CD4-positive, alpha-beta T cell (primary cell): ENCODE results near the gene SOX5. TPM values are rescaled to one million over a fixed set of nuclear protein-coding genes. Genes with fewer than 3 reads are reported as not detected.

Source experiments
- ATAC-seq: fragments of 200-7000 bp; cut with Tn5 transposase; one replicate; pipeline ENCODE4 v1.10.0; 2022; ENCODE audit warnings: mild to moderate bottlenecking; ENCODE audit not compliant: poor library complexity
- CTCF ChIA-PET: fragments of 350-600 bp; sonication (Branson Sonifier 250); formaldehyde crosslinking; loops from one replicate; lab custom pipeline; 2021; ENCODE audit warnings: antibody characterized with exemption, inconsistent platforms; lab: Charles Lee
- POLR2A ChIA-PET: fragments of 350-600 bp; sonication (Branson Sonifier 250); formaldehyde crosslinking; loops from one replicate; lab custom pipeline; 2021; ENCODE audit warnings: antibody characterized with exemption, inconsistent platforms; lab: Charles Lee
- DNase-seq, 14 experiments: peaks; one replicate each; pipeline ENCODE4 v3.0.0-alpha.2; 2013 to 2020; ENCODE audit warnings: mixed read lengths in 2 of 14
- H3K27ac ChIP-seq, 2 donors: one replicate each; pipeline versions ENCODE4 v1.5.1 to v1.7.0; 2013; ENCODE audit warnings: low read length in 2 of 2, low read depth in 1 of 2, mild to moderate bottlenecking in 1 of 2
- H3K27me3 ChIP-seq, 2 experiments: 1 replicate in 1 of 2; 2 replicates in 1 of 2; pipeline versions ENCODE4 v1.6.1 to v1.7.0; 2013; ENCODE audit warnings: low read length in 2 of 2, control low read depth in 1 of 2, mild to moderate bottlenecking in 1 of 2, moderate library complexity in 1 of 2; ENCODE audit not compliant: insufficient read depth in 2 of 2, control insufficient read depth in 1 of 2
- H3K36me3 ChIP-seq: one replicate; pipeline ENCODE4 v1.6.1; 2013; ENCODE audit warnings: low read length, control low read depth; ENCODE audit not compliant: insufficient read depth
- H3K4me1 ChIP-seq: one replicate; pipeline ENCODE4 v1.6.1; 2013; ENCODE audit warnings: low read length, control low read depth; ENCODE audit not compliant: insufficient read depth
- H3K4me3 ChIP-seq: one replicate; pipeline ENCODE4 v1.5.1; 2013; ENCODE audit warnings: mild to moderate bottlenecking, low read length, moderate library complexity
- H3K9me3 ChIP-seq, 2 experiments: 1 replicate in 1 of 2; 2 replicates in 1 of 2; pipeline versions ENCODE4 v1.6.1 to v1.7.0; 2013; ENCODE audit warnings: low read length in 2 of 2, mild to moderate bottlenecking in 2 of 2, control low read depth in 1 of 2, moderate library complexity in 1 of 2; ENCODE audit not compliant: control insufficient read depth in 1 of 2, insufficient read depth in 1 of 2
- H3K27ac Mint-ChIP-seq: one replicate; pipeline ENCODE4 v1.8.0; 2020; ENCODE audit warnings: mixed read lengths
- H3K27me3 Mint-ChIP-seq: one replicate; pipeline ENCODE4 v1.8.0; 2021; ENCODE audit warnings: mixed read lengths
- H3K36me3 Mint-ChIP-seq: one replicate; pipeline ENCODE4 v1.8.0; 2021; ENCODE audit warnings: low read depth, mixed read lengths
- H3K4me1 Mint-ChIP-seq: one replicate; pipeline ENCODE4 v1.8.0; 2021; ENCODE audit warnings: low read depth, mixed read lengths
- H3K4me3 Mint-ChIP-seq: one replicate; pipeline ENCODE4 v1.8.0; 2020; ENCODE audit warnings: mild to moderate bottlenecking, mixed read lengths
- H3K9me3 Mint-ChIP-seq: one replicate; pipeline ENCODE4 v1.8.0; 2020; ENCODE audit warnings: mixed read lengths
- CTCF ChIP-seq: fragments of 200-600 bp; IDR thresholded peaks from one replicate; pipeline ENCODE4 v1.8.0; 2022; ENCODE audit warnings: antibody characterized with exemption, mild to moderate bottlenecking
- intact Hi-C, 2 experiments: fragments of 100-400 bp; cut with DNase I in 1 of 2; cut with micrococcal nuclease in 1 of 2; formaldehyde crosslinking; loops; one replicate each; pipeline versions ENCODE4 v1.15.1 to v1.9.0; 2023 to 2025; cut with DNase I, micrococcal nuclease
- total RNA-seq, 174 experiments: library from RNA in 2 of 174; stranded (reverse) in 2 of 174; gene quantifications; one replicate each; pipeline ENCODE4 v1.2.3 and lab custom pipeline; 2021 to 2026

Gene SOX5
- total RNA-seq, 2 experiments from 2014 or later = not detected

- no peaks in the 10 kb centered on the region for H3K4me1 ChIP-seq
- CTCF ChIA-PET = no interaction called here
- H3K27me3 Mint-ChIP-seq = no peaks in the 10 kb centered on the region
- H3K36me3 ChIP-seq = no peaks in the 10 kb centered on the region
- ATAC-seq = no peak
- H3K36me3 Mint-ChIP-seq = no peaks in the 10 kb centered on the region
- intact Hi-C loops = no loop called here
- no peak overlapping the region for H3K27ac ChIP-seq
- POLR2A ChIA-PET = no interaction called here
- no peaks in the 10 kb centered on the region for H3K9me3 ChIP-seq
- H3K4me3 ChIP-seq = no peak overlapping the region
- H3K27me3 ChIP-seq = no peaks in the 10 kb centered on the region
- no peak for DNase-seq
- H3K4me1 Mint-ChIP-seq = no peaks in the 10 kb centered on the region
- TF ChIP-seq CTCF = no peak
- H3K9me3 Mint-ChIP-seq = peaks cover 2% of the 10 kb centered on the region
- H3K27ac Mint-ChIP-seq = no peak overlapping the region
- H3K4me3 Mint-ChIP-seq = no peak overlapping the region
Measured at GRCh38 chr12:23657598-23657997, 291.9 kb downstream of the SOX5 start.

GRCh38 chr12:23655884-23656283 is 293.6 kb downstream of the SOX5 start:
- DNase-seq (no peak), ATAC-seq (no peak)
- H3K27ac Mint-ChIP-seq = no peak overlapping the region
- intact Hi-C loops = no loop called here
- Histone ChIP-seq H3K27ac (no peak overlapping the region), H3K36me3 (no peaks in the 10 kb centered on the region), H3K4me3 (no peak overlapping the region), H3K4me1 (no peaks in the 10 kb centered on the region), H3K9me3 (no peaks in the 10 kb centered on the region), H3K27me3 (no peaks in the 10 kb centered on the region)
- CTCF ChIA-PET = no interaction called here
- H3K4me3 Mint-ChIP-seq = no peak overlapping the region
- POLR2A ChIA-PET = no interaction called here
- no peaks in the 10 kb centered on the region for H3K36me3 Mint-ChIP-seq
- H3K27me3 Mint-ChIP-seq = no peaks in the 10 kb centered on the region
- no peaks in the 10 kb centered on the region for H3K4me1 Mint-ChIP-seq
- no peak for TF ChIP-seq CTCF
- H3K9me3 Mint-ChIP-seq = peaks cover 4% of the 10 kb centered on the region

- H3K4me3 ChIP-seq = no peak overlapping the region
- ChIA-PET POLR2A (no interaction called here), CTCF (no interaction called here)
- no peak overlapping the region for H3K27ac ChIP-seq
- H3K9me3 Mint-ChIP-seq = peaks cover 4% of the 10 kb centered on the region
- no peaks in the 10 kb centered on the region for H3K36me3 Mint-ChIP-seq
- ATAC-seq (no peak), DNase-seq (no peak)
- no peak overlapping the region for H3K4me3 Mint-ChIP-seq
- no peak overlapping the region for H3K27ac Mint-ChIP-seq
- H3K27me3 Mint-ChIP-seq = no peaks in the 10 kb centered on the region
- H3K9me3 ChIP-seq = no peaks in the 10 kb centered on the region
- intact Hi-C loops = no loop called here
- no peaks in the 10 kb centered on the region for H3K4me1 Mint-ChIP-seq
- H3K4me1 ChIP-seq = no peaks in the 10 kb centered on the region
- no peaks in the 10 kb centered on the region for H3K27me3 ChIP-seq
- H3K36me3 ChIP-seq = no peaks in the 10 kb centered on the region
- no peak for TF ChIP-seq CTCF
Measured at GRCh38 chr12:23655112-23655511, 294.4 kb downstream of the SOX5 start.
